T47D (cell line): ENCODE results near the gene BCO2.
"Not testable (repeated sequence)": the region's sequence is repeated elsewhere in the genome, so short reads cannot be mapped to it uniquely, and the experiment has no call there.

Experiments used
- DNase-seq, 2 experiments: peaks; one replicate each; pipeline versions ENCODE4 v3.0.0 to v3.0.0-alpha.2; 2011 to 2012; ENCODE audit warnings: low read depth in 1 of 2, low spot score in 1 of 2
- JUND ChIP-seq: IDR thresholded peaks from 2 replicates; pipeline ENCODE4 v1.6.1; 2012; ENCODE audit warnings: low read depth
- in situ Hi-C: cut with HindIII; loops from 2 replicates; pipeline ENCODE4 v1.10.0; 2016; ENCODE audit warnings: low sequenced_read_pairs, low pct_unique_long_range_greater_than_20kb

The BCO2 gene

DNA sequence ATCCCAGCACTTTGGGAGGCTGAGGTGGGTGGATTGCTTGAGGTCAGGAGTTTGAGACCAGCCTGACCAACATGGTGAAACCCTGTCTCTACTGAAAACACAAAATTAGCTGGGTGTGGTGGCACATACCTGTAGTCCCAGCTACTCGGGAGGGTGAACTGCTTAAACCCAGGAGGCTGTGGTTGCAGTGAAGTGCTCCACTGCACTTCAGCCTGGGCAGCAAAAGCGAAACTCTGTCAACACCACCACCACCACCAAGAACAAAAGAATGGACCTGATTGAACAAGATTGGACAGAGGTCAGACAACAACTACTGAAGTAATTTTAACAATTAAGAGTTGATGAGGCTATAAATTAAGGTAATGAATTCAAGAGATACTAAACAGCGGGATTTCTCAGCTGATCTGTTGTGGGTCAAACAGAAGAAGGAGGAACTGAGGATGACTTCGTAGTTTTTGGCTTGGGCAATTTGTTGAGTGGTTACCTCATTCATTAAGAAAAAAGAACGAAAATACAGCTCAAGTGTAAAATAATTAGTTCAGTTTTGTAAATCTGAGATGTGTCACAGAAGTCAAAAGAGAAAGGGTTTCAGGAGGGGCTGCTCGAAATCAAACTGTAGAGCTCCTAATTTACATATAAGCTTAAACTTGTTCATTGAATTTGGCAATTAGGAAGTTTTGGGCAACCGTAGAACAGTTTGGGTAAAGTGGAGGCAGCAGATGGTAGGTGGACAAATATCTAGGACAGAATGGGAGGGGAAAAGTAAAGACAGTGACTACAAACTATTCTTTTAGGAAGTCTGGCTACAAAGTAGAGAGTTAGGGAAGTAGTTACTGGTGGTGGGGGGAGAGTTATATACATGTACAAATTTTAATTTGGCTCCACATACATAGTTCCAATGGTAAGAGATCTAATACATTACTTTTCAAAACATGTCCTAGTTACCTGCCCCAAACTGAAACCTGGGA lies 15.9 kb upstream of the BCO2 start:
- no peak for TF ChIP-seq JUND
- no peak for DNase-seq
- in situ Hi-C loops = no loop called here

DNA sequence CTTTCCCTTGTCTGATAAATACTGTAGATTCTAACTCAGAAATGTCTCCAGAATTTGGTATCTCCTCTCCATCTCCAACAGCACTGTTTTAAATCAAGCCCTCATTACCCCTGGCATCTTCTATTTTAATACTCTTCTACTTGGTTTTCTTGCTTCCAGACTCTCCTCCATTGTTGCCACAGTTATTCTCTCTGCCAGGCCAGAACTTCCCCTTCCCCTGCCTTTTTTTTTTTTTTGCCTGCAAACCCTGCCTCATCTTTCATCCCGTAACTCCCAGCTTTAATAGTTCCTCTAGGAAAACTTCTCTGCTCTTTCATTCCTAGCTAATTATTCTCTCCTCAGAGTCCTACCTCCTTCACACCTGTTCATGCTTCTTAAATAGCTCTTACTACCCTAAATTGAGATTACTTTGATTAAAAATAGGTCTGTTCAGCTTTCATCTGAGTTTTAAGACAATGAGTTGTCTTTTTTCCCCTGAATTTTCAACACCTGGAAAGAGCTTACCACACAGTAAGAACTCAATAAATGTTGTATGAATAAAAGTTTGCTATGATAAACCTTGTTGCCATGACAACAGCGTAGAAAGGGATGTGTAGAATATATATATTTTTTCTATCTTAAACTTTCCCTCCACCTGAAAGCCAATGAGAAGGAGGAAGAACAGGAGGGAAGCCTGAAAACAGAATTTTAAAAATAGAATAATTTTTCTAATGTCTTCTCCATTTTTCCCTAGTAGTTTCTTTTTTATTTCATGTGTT lies 15.0 kb upstream of the BCO2 start:
- in situ Hi-C loops = no loop called here
- no peak for DNase-seq
- TF ChIP-seq JUND = no peak

DNA sequence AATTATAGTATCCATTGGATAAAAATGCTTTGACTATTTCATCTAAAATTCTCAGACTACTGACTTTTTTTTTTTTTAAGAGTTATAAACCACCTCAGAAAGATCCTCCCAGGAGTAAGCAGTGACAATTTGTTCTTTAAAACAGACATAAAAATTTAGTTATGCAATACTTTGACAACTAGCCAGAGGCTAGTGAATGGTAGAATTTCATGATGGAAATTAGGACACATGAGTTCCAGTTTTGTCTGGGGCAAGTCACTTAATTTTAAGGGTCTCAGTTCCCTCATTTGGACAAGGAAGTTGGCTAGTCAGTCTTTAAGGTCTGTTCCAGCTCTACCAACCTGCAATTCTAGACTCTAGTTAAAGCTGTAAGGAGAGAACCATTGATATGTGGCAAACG lies 14.3 kb upstream of the BCO2 start:
- no peak for TF ChIP-seq JUND
- DNase-seq = no peak
- in situ Hi-C loops = no loop called here

DNA sequence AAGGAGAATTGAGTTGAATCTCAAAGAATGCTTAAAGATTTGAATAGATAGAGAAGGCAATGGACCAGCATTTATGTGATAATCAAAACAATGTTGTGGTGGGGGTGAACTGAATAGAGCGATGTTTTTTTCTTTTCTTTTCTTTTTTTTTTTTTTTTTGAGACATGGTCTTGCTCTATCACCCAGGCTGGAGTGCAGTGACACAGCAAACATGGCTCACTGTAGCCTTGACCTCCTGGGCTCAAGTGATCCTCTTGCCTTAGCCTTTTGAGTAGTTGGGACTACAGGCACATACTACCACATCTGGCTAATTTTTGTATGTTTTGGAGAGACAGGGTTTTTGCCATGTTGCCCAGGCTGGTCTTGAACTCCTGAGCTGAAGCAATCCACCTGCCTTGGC lies 13.1 kb upstream of the BCO2 start:
- in situ Hi-C loops, DNase-seq: not testable (repeated sequence)

DNA sequence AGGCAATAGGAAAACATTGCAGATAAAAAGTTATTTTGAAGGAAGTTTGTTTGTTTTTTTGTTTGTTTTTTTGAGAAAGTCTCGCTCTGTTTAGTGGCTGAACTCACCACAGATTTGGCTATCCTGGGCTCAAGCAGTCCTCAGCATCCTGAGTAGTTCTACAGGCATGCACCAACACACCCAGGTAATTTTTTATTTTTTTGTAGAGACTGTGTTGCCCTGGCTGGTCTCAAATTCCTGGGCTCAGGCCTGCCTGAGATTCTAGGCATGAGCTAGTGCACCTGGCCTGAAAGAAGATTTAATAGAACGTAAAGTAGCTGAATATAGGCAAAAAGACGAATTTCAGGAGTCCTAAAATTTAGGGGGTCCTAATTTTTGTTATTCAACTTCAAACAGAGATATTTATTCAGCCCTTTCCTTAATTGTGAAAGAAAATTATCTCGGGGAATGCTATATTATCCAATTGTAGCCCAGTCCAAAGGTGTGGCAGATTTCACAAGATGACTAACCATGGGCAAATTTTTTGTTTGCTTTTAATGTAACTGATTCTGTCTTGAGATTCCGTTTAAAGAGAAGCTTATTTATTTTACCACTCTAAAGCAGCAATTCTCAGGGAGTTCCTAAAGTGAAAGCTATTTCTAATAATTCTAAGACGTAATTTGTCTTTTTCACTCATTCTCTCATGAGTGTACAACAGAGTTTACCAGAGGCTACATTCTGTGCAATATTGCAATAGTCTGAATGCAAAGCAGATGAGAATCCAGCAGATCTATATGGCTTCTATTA lies 12.4 kb upstream of the BCO2 start:
- DNase-seq = no peak
- TF ChIP-seq JUND = no peak
- in situ Hi-C loops = no loop called here

DNA sequence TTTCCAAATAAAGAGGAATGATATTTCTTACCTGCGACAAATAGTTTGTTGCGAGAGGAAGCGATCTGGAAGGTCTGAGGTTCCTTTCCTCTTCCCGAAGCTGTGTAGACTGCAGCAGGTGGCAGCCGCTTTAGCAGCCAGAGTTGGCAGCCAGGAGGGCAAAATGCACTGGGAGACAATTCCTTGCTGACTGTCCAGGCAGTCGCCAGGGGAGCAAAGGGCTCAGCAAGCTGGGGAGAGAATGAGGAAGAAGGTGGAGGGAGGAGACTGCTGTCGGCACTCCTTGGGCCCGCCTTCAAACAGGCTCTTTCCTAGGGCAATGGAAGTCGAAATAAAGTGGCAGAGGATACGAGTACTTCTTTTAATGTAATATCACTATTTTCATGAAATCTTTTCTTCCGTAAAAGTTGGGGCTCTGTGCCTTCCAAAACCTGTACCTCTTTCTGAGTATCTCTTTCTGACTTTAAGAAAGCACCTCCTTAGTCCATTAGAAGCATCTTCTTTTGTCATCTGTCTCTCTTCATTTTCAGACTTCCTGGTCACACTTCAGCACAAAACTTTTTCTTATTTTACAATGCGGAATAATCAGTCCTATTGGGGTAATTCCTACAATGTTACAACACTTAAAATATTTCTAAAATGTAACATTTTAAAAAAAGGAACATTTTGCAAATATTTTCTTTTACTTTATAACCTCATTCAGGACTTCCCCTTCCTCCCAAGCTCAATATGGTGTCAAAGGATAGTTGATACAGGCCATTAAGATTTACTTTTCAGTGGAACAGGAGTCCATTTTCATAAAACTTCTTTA lies 11.2 kb upstream of the BCO2 start, which contains the start of gene IL18:
IL18 (minus strand) TSS at position 220 of the 811 bp plus-strand sequence. CDS start 9,041 bp downstream, outside the sequence.
- in situ Hi-C loops = no loop called here
- DNase-seq = peak; percentile 89 to 93
- TF ChIP-seq JUND = no peak

DNA sequence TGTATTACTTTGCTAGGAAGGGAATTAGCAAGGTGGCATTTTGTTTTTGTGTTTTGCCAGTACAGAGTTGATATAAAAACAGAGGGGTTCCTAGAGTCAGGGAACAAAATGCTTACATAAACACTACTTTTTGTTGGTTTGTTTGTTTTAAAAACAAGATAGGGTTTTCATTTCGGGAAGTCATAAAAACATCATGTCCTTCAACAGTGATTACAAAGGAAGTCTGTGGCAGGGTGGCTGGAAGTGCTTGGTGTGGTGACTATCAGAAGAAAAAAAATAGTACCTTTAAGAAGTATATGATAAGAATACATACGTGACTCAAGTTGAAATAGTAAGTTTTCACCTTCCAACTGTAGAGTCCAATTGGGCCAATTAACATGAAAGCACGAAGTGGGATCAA lies 10.3 kb upstream of the BCO2 start:
- no peak for TF ChIP-seq JUND
- in situ Hi-C loops = no loop called here
- no peak for DNase-seq

DNA sequence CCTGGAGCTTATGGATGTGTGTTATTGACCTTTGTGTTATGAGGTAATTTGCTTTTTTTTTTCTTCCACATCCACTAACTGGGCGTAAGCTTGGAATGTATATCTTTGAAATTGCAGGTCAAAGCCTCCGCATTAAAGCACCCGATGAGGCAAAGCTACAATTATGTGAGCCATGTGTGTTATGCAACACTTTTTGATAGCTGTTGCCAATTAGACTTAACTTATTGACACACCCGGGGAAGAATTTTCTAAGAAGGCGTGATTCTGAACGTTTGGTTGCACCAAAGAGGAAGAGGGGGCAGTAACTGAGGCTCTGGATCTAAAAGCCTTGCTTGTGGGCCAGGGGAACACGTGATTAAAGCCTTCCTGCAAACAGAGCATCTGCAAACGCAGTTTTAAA lies 8.8 kb upstream of the BCO2 start:
- TF ChIP-seq JUND = no peak
- DNase-seq = no peak
- in situ Hi-C loops = no loop called here

DNA sequence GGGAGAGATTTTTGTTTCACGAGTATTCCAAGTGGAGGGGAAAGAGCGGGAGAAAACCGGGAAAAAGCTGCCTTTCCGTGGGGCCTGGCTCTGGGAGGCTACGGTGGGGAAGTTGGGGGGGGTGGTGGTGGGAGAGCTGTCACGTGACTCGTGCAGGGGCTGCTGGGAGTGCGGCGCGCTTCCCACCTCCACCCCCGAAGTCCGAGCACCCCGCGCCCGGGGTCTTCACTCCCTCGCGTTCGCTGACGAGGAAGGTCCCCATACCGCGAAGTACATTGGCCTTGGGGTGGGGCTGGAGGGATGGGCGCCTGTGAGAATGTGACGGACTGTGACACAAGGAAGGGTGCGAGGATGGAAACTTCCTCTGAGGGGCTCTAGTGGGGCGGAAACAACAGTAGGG lies 8.2 kb upstream of the BCO2 start, which contains the start of gene TEX12:
TEX12 (plus strand) TSS at position 228 of the 400 bp plus-strand sequence. CDS start 1,897 bp downstream, outside the sequence.
- in situ Hi-C loops = no loop called here
- DNase-seq = no peak
- no peak for TF ChIP-seq JUND

DNA sequence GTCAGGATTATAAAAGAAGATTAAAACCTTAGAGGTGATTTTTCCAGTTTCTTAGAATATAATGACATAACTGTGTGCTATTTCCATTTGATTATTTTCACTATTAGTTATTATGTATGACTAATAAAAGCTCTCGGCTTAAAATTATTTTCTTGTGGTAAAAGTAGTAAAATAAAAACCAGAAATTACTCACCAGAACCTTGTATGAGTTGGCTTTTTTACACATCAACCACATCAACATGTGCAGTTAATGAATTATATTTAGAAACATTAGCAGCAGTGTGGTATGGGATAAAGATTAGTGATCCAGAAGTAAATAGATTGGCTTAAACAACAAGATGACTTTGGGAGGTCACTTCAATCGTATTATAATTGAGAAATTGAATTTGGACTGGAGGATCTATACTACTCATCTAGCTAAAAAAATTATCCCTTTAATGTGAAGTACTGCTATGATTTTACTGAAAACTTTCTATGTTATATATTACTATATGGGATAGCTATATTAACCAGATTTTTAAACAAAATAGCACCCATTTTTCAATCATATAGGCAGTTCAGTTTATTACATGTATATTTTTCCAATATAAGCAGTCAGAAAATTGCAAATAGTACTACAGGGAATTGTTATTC lies 2.8 kb upstream of the BCO2 start:
- DNase-seq = no peak
- TF ChIP-seq JUND = no peak
- in situ Hi-C loops = no loop called here

DNA sequence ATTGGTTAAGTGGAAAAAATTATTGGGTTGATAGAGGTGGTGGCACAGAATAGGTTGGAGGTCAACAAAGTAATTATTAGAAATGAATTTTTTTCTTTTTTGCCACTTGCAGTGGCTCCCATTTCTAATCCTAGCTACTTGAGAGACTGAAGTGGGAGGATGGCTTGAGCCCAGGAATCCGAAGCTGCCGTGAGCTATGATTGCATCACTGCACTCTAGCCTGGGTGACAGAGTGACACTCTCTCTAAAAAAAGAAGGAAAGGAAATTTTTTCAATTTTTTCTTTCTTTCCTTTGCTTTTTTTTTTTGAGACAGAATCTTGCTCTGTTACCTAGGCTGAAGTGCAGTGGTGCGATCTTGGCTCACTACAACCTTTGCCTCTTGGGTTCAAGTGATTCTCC lies 2.2 kb upstream of the BCO2 start:
- in situ Hi-C loops = no loop called here
- TF ChIP-seq JUND = no peak
- no peak for DNase-seq
